CD4-positive, alpha-beta T cell treated with Interleukin-4 for 1 hour (primary cell): Measurements from ENCODE around the gene OSTC.

ENCODE experiments used
- DNase-seq, 2 donors: peaks; one replicate each; pipeline ENCODE4 v3.0.0-alpha.2; 2020 to 2022

OSTC gene

GRCh38 chr4:108650212-108651013, at the start of gene OSTC:
OSTC (plus strand) TSS chr4:108650599; CDS start chr4:108650656, 57 bp downstream.
- peak; percentile 89 to 93 for DNase-seq

- DNase-seq: no peak
Measured at GRCh38 chr4:108601106-108601505, 49.3 kb upstream of the OSTC start.

GRCh38 chr4:108601532-108601931, 48.9 kb upstream of the OSTC start:
- DNase-seq: no peak

GRCh38 chr4:108602163-108602562, 48.2 kb upstream of the OSTC start:
- no peak for DNase-seq

GRCh38 chr4:108607079-108607815, 43.2 kb upstream of the OSTC start:
- DNase-seq: no peak

- DNase-seq: no peak
Measured at GRCh38 chr4:108611365-108611764, 39.0 kb upstream of the OSTC start.

- DNase-seq: no peak
Measured at GRCh38 chr4:108612365-108612764, 38.0 kb upstream of the OSTC start.

- peak in 1 of 2 donors; percentile 44 for DNase-seq
Measured at GRCh38 chr4:108619372-108620100, 30.9 kb upstream of the OSTC start.

- peak; percentile 98 for DNase-seq
Measured at GRCh38 chr4:108620101-108620932, 30.1 kb upstream of the OSTC start, which contains the start of gene RPL34. RPL34 (plus strand) TSS chr4:108620576; CDS start chr4:108621960, 1,384 bp downstream.

GRCh38 chr4:108620933-108621905, 29.2 kb upstream of the OSTC start:
- no peak for DNase-seq

- peak in 1 of 2 donors; percentile 19 for DNase-seq
Measured at GRCh38 chr4:108622022-108622421, 28.4 kb upstream of the OSTC start.

- no peak for DNase-seq
Measured at GRCh38 chr4:108622828-108623227, 27.6 kb upstream of the OSTC start.

GRCh38 chr4:108624263-108625056, 25.9 kb upstream of the OSTC start:
- no peak for DNase-seq

GRCh38 chr4:108626056-108626455, 24.3 kb upstream of the OSTC start:
- no peak for DNase-seq

- DNase-seq: no peak
Measured at GRCh38 chr4:108628411-108628810, 22.0 kb upstream of the OSTC start.

- no peak for DNase-seq
Measured at GRCh38 chr4:108635070-108635655, 15.2 kb upstream of the OSTC start.

GRCh38 chr4:108636246-108636645, 14.2 kb upstream of the OSTC start:
- no peak for DNase-seq

- DNase-seq: no peak
Measured at GRCh38 chr4:108637856-108638255, 12.5 kb upstream of the OSTC start.

- DNase-seq: no peak
Measured at GRCh38 chr4:108644237-108644636, 6.2 kb upstream of the OSTC start.

GRCh38 chr4:108646706-108647105, 3.7 kb upstream of the OSTC start:
- no peak for DNase-seq
